Ovary (tissue), 9 donors: ENCODE data around the gene WASF3. TPM values are rescaled to one million over a fixed set of nuclear protein-coding genes. Genes with fewer than 3 reads are reported as not detected.

ENCODE experiments used
- DNase-seq, 5 donors: peaks; one replicate each; pipeline ENCODE4 v3.0.0-alpha.2; 2019 to 2020
- H3K27ac ChIP-seq, 2 donors: fragments of 200-600 bp; one replicate each; pipeline versions ENCODE4 v1.5.1 to v1.8.0; 2019 to 2022
- H3K27me3 ChIP-seq: fragments of 200-600 bp; one replicate; pipeline ENCODE4 v1.8.0; 2022
- H3K36me3 ChIP-seq: fragments of 200-600 bp; sonication (generic); one replicate; pipeline ENCODE4 v1.5.1; 2019
- H3K4me1 ChIP-seq: one replicate; pipeline ENCODE4 v1.8.1; 2013; ENCODE audit warnings: mild to moderate bottlenecking, moderate library complexity; ENCODE audit not compliant: insufficient read depth
- H3K4me3 ChIP-seq: fragments of 200-600 bp; sonication (generic); one replicate; pipeline ENCODE4 v1.5.1; 2017
- H3K9me3 ChIP-seq, 2 donors: fragments of 200-600 bp in 1 of 2; sonication (generic) in 1 of 2; one replicate each; pipeline versions ENCODE4 v1.5.1 to v1.8.1; 2013 to 2019; ENCODE audit warnings: mild to moderate bottlenecking in 1 of 2, moderate library complexity in 1 of 2
- CTCF ChIP-seq, 3 donors: fragments of 450-650 bp in 2 of 3; fragments of 200-600 bp in 1 of 3; IDR thresholded peaks; one replicate each; pipeline versions ENCODE4 v1.5.1 to v1.8.0; 2016 to 2022; ENCODE audit warnings: antibody characterized with exemption in 3 of 3, mild to moderate bottlenecking in 1 of 3
- EP300 ChIP-seq: sonication (generic); formaldehyde crosslinking; IDR thresholded peaks from one replicate; pipeline ENCODE4 v1.6.1; 2017; ENCODE audit warnings: antibody characterized with exemption
- POLR2A ChIP-seq: fragments of 450-650 bp; IDR thresholded peaks from one replicate; pipeline ENCODE4 v1.6.1; 2017; ENCODE audit warnings: antibody characterized with exemption, mild to moderate bottlenecking, moderate library complexity
- WGBS, 3 donors: extraction: QIAGEN DNeasy Blood & Tissue Kit in 1 of 3; methylation state at CpG; one replicate each; pipeline versions ENCODE4 v1.1.5 to v1.1.7; 2013 to 2017; 5-methylcytosine and 5-hydroxymethylcytosine counted together
- intact Hi-C, 4 donors: fragments of 100-400 bp; cut with DNase I; formaldehyde crosslinking; loops; one replicate each; pipeline versions ENCODE4 v1.11.0 to v1.15.1; 2022 to 2023
- polyA plus RNA-seq, 2 donors: library from polyadenylated mRNA; stranded (reverse); fragments of 200-250 nt in 1 of 2; fragments of 350-450 nt in 1 of 2; fragmentation: Illumina TruSeq in 1 of 2; extraction: RNeasy Lipid Tissue Mini Kit (QIAGEN cat#74804) in 1 of 2; gene quantifications; one replicate each; pipeline ENCODE4 v1.2.3, GENCODE V29; 2013 to 2014
- total RNA-seq, 7 donors: library from RNA; depleted of rRNA in 2 of 7; stranded (reverse); fragments of >200 nt in 2 of 7; fragmentation: NEBNext Ultra II Directional in 3 of 7; extraction: Animal tissue kit (Norgen Biotek cat#: 25700) in 3 of 7; gene quantifications; one replicate each; pipeline versions ENCODE4 v1.1.0 to v1.2.4, GENCODE V29; 2016 to 2023
- donor health status: DM: no; HTN: no; CAD: no; lungs with moderate emphysema.
- donor health status: DM: no; HTN: no; CAD: no.
- donor health status: Bipolar disorder and iron deficiency.
- donor health status: DM: yes; HTN: yes; CAD: no.
- donor health status: DM: no; HTN: no; CAD: no.
- donor health status: DM: yes; HTN: yes; CAD: no.

The WASF3 gene
- total and polyA plus RNA-seq, 9 donors = 11.5 to 37.1 (median 33.7) TPM

- Histone ChIP-seq H3K36me3 (no peaks in the 10 kb centered on the region), H3K9me3 (no peaks in the 10 kb centered on the region), H3K27ac (no peak overlapping the region), H3K4me3 (no peak overlapping the region), H3K4me1 (no peaks in the 10 kb centered on the region), H3K27me3 (no peaks in the 10 kb centered on the region)
- intact Hi-C loops = no loop called here
- no peak for DNase-seq
- WGBS, 3 donors = 90 to 93% (median 93%) methylated on average over 6 of the region's 6 CpGs
- no peak for TF ChIP-seq CTCF (IDR thresholded peaks at IDR 0.05)
- TF ChIP-seq EP300 = no peak
- TF ChIP-seq POLR2A = no peak
These were observed 34.5 kb upstream of the WASF3 start for GRCh38 chr13:26523007-26523406.

GRCh38 chr13:26525528-26525927, 32.0 kb upstream of the WASF3 start:
- no peaks in the 10 kb centered on the region for H3K9me3 ChIP-seq
- no peak overlapping the region for H3K27ac ChIP-seq
- no peak for DNase-seq
- H3K36me3 ChIP-seq = no peaks in the 10 kb centered on the region
- no peaks in the 10 kb centered on the region for H3K27me3 ChIP-seq
- H3K4me3 ChIP-seq = no peak overlapping the region
- intact Hi-C loops = no loop called here
- H3K4me1 ChIP-seq = no peaks in the 10 kb centered on the region
- TF ChIP-seq CTCF (IDR thresholded peaks at IDR 0.05) (no peak), POLR2A (no peak), EP300 (no peak)

- intact Hi-C loops = no loop called here
- no peak for TF ChIP-seq EP300
- no peak for TF ChIP-seq CTCF (IDR thresholded peaks at IDR 0.05)
- TF ChIP-seq POLR2A = no peak
- Histone ChIP-seq H3K27ac (no peak overlapping the region), H3K36me3 (no peaks in the 10 kb centered on the region), H3K9me3 (no peaks in the 10 kb centered on the region), H3K4me1 (no peaks in the 10 kb centered on the region), H3K27me3 (no peaks in the 10 kb centered on the region), H3K4me3 (no peak overlapping the region)
- WGBS, 3 donors = 61 to 69% (median 67%) methylated on average over 2 of the region's 2 CpGs
- no peak for DNase-seq
These were observed 30.7 kb upstream of the WASF3 start for GRCh38 chr13:26526702-26527216.

GRCh38 chr13:26528527-26528926, 29.0 kb upstream of the WASF3 start:
- Histone ChIP-seq H3K9me3 (no peaks in the 10 kb centered on the region), H3K4me3 (no peak overlapping the region), H3K27me3 (no peaks in the 10 kb centered on the region), H3K27ac (no peak overlapping the region), H3K36me3 (no peaks in the 10 kb centered on the region), H3K4me1 (no peaks in the 10 kb centered on the region)
- intact Hi-C loops = no loop called here
- TF ChIP-seq POLR2A (no peak), CTCF (IDR thresholded peaks at IDR 0.05) (no peak), EP300 (no peak)
- WGBS, 3 donors = 17 to 27% (median 22%) methylated on average over 1 of the region's 1 CpG
- DNase-seq = no peak
